ENCODE data around the gene SLC35B3. TPM values are rescaled to one million over a fixed set of nuclear protein-coding genes. Genes with fewer than 3 reads are reported as not detected.

Gene SLC35B3
- total RNA-seq, 2 donors from 2014 or later: 9.3 to 14.1 TPM

GRCh38 chr6:8389036-8389818 lies 46.1 kb downstream of the SLC35B3 start:
- no peak for DNase-seq (ENCODE audit: low spot score)
- H3K4me1 Mint-ChIP-seq (ENCODE audit: low read depth in 2 of 2): no peaks in the 10 kb centered on the region

GRCh38 chr6:8387942-8388437 lies 47.4 kb downstream of the SLC35B3 start:
- Mint-ChIP-seq H3K27me3 (peaks cover 0 to 11% of the 10 kb centered on the region in 2 donors), H3K4me3 (no peak overlapping the region), H3K27ac (no peak overlapping the region), H3K4me1 (ENCODE audit: low read depth in 2 of 2) (no peaks in the 10 kb centered on the region), H3K36me3 (no peaks in the 10 kb centered on the region), H3K9me3 (peaks cover 3% of the 10 kb centered on the region)
- ATAC-seq (no peak), DNase-seq (ENCODE audit: low spot score) (no peak)

More at GRCh38 chr6:8389036-8389818, 46.1 kb downstream of the SLC35B3 start:
- H3K27me3 Mint-ChIP-seq: peaks cover 0 to 11% of the 10 kb centered on the region in 2 donors
- no peak for ATAC-seq
- H3K27ac Mint-ChIP-seq: no peak overlapping the region
- H3K4me3 Mint-ChIP-seq: no peak overlapping the region
- peaks cover 3% of the 10 kb centered on the region for H3K9me3 Mint-ChIP-seq
- H3K36me3 Mint-ChIP-seq: no peaks in the 10 kb centered on the region

GRCh38 chr6:8383584-8383983 lies 51.8 kb downstream of the SLC35B3 start:
- peaks cover 15 to 16% of the 10 kb centered on the region in 2 donors for H3K27me3 Mint-ChIP-seq
- ATAC-seq (no peak), DNase-seq (ENCODE audit: low spot score) (no peak)
- peaks cover 3% of the 10 kb centered on the region for H3K9me3 Mint-ChIP-seq
- no peak overlapping the region for H3K4me3 Mint-ChIP-seq
- no peak overlapping the region for H3K27ac Mint-ChIP-seq
- no peaks in the 10 kb centered on the region for H3K4me1 Mint-ChIP-seq (ENCODE audit: low read depth in 2 of 2)
- no peaks in the 10 kb centered on the region for H3K36me3 Mint-ChIP-seq

GRCh38 chr6:8382434-8382833 lies 52.9 kb downstream of the SLC35B3 start:
- Mint-ChIP-seq H3K36me3 (no peaks in the 10 kb centered on the region), H3K4me3 (no peak overlapping the region), H3K4me1 (ENCODE audit: low read depth in 2 of 2) (no peaks in the 10 kb centered on the region), H3K27ac (no peak overlapping the region), H3K27me3 (peaks cover 13 to 16% of the 10 kb centered on the region in 2 donors), H3K9me3 (peaks cover 3% of the 10 kb centered on the region)
- ATAC-seq (no peak), DNase-seq (ENCODE audit: low spot score) (no peak)

GRCh38 chr6:8375916-8376315 lies 59.4 kb downstream of the SLC35B3 start:
- no peak overlapping the region for H3K27ac Mint-ChIP-seq
- DNase-seq (ENCODE audit: low spot score) (no peak), ATAC-seq (no peak)
- H3K4me3 Mint-ChIP-seq: no peak overlapping the region
- peaks cover 12% of the 10 kb centered on the region for H3K9me3 Mint-ChIP-seq
- H3K36me3 Mint-ChIP-seq: no peaks in the 10 kb centered on the region
- H3K27me3 Mint-ChIP-seq: peaks cover 28 to 30% of the 10 kb centered on the region in 2 donors
- H3K4me1 Mint-ChIP-seq (ENCODE audit: low read depth in 2 of 2): no peaks in the 10 kb centered on the region

Data from natural killer cell treated with Interleukin-12 subunit alpha and Interleukin-12 subunit beta and Interleukin-15 and Interleukin-18, amount 100 ng/mL, for 72 hours (primary cell).